Natural killer cell treated with Interleukin-12 subunit alpha and Interleukin-12 subunit beta and Interleukin-15 and Interleukin-18, amount 100 ng/mL, for 72 hours (primary cell): ENCODE data around the gene EIF2B1. TPM values are rescaled to one million over a fixed set of nuclear protein-coding genes. Genes with fewer than 3 reads are reported as not detected.
"Not testable (repeated sequence)": the region's sequence is repeated elsewhere in the genome, so short reads cannot be mapped to it uniquely, and the experiment has no call there.

Experiments used
- ATAC-seq, 2 donors: fragments of 150-1000 bp; cut with Tn5 transposase in 1 of 2; sonication (Bioruptor Pico), chemical (Tn5 transposase) in 1 of 2; 2 replicates each; pipeline ENCODE4 v1.10.0; 2021
- DNase-seq: peaks from one replicate; pipeline ENCODE4 v3.0.0; 2022; ENCODE audit warnings: low spot score
- H3K27ac Mint-ChIP-seq, 2 donors: 1 replicate in 1 of 2; 2 replicates in 1 of 2; pipeline ENCODE4 v1.8.0; 2022; ENCODE audit warnings: mixed read lengths in 2 of 2, mild to moderate bottlenecking in 1 of 2, moderate library complexity in 1 of 2
- H3K27me3 Mint-ChIP-seq, 2 donors: 1 replicate in 1 of 2; 2 replicates in 1 of 2; pipeline ENCODE4 v1.8.0; 2022; ENCODE audit warnings: mixed read lengths in 2 of 2
- H3K36me3 Mint-ChIP-seq: one replicate; pipeline ENCODE4 v1.8.0; 2022; ENCODE audit warnings: mixed read lengths
- H3K4me1 Mint-ChIP-seq, 2 donors: 1 replicate in 1 of 2; 2 replicates in 1 of 2; pipeline ENCODE4 v1.8.0; 2022; ENCODE audit warnings: low read depth in 2 of 2, mixed read lengths in 2 of 2, mild to moderate bottlenecking in 1 of 2
- H3K4me3 Mint-ChIP-seq: one replicate; pipeline ENCODE4 v1.8.0; 2022; ENCODE audit warnings: mixed read lengths
- H3K9me3 Mint-ChIP-seq: 2 replicates; pipeline ENCODE4 v1.8.0; 2022; ENCODE audit warnings: mixed read lengths
- total RNA-seq, 2 donors: library from RNA; stranded (reverse); gene quantifications; one replicate each; pipeline ENCODE4 v1.2.3, GENCODE V29; 2022

EIF2B1 gene
- total RNA-seq, 2 donors from 2014 or later: 76.5 to 77.8 TPM

DNA sequence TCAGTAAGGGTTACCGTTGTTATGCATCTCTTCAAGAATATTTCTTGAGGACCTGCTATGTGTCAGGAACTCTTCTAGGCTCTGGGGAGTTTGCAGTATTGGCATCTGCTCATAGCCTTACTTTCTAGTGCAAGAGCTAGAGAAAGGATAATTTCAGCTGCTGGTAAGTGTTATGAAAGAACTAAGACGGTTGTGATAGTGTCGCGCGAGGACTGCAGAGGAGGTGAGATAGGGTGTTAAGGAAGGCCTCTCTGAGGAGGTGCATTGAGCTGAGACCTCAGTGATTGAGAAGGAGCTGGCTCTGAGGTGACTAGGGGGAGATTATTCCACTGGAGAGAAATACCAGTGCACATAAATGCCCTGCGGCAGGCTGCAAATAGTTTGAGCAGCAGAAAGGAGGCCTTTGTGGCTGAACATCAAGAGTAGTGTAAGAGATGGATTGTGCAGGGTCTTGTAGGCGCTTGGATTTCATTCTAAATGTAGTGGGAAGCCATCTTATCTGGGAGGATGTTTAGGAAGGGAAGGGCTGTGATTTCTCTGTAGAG lies 30.8 kb downstream of the EIF2B1 start:
- Mint-ChIP-seq H3K4me3 (peak overlapping the region; percentile 93), H3K9me3 (no peaks in the 10 kb centered on the region), H3K27ac (peak overlapping the region; percentile 63 to 81), H3K36me3 (peaks cover 24% of the 10 kb centered on the region), H3K27me3 (no peaks in the 10 kb centered on the region), H3K4me1 (peaks cover 19 to 21% of the 10 kb centered on the region in 2 donors)
- DNase-seq: no peak
- ATAC-seq: peak in 1 of 2 donors; percentile 43

DNA sequence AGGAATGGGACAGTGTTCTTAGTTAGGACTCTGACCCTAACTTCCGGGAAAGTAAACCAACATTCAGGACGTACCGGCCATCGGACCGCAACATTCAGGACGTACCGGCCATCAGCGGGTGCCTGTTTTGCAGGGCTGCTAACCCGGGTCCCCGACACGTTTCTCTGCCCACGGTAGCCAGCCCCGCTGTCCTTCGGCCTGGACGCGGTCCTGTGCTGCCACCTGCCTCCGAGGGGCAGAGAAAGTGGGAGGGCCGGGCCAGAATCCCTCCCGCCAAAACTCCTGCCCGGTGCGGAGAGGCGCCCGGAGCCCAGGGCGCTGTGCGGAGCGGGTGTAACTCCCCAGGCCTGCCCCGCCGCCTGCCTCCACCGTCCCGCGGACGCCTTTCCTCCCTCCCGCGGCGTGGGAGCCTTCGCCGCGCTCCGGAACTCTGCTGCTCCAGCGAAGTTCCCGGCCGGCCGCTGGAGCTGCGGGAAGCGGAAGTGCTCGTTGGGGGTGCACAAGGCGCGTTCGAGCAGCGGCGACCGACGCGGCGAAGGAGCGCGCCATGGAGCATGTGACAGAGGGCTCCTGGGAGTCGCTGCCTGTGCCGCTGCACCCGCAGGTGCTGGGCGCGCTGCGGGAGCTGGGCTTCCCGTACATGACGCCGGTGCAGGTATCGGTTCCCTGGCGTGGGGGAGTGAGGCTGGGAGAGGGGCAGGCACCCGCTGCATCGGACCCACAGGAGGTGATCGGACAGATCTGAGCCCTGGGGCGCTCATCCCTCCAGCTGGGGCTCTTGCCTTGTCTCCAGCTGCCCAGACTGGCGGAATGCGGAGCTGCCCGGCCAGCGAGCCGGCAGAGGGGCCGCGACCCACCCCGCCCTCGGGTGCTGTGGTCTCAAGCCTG lies 31.6 kb downstream of the EIF2B1 start, which contains the start of gene DDX55:
Gene DDX55 (plus strand): TSS at position 498 of the 888 bp plus-strand sequence. CDS start 50 bp downstream, at position 548.
- DNase-seq (peak; percentile 89), ATAC-seq (peak; percentile 97)
- peak within 1 kb of the TSS; percentile 93 for H3K4me3 Mint-ChIP-seq
- H3K4me1 Mint-ChIP-seq: peaks cover 18 to 21% of the 10 kb centered on the region in 2 donors
- H3K27me3 Mint-ChIP-seq: no peaks in the 10 kb centered on the region
- peak within 1 kb of the TSS; percentile 63 to 81 for H3K27ac Mint-ChIP-seq
- H3K36me3 Mint-ChIP-seq: peaks cover 23% of the 10 kb centered on the region
- no peaks in the 10 kb centered on the region for H3K9me3 Mint-ChIP-seq

- Mint-ChIP-seq H3K4me3 (peak overlapping the region; percentile 61), H3K36me3 (peaks cover 28% of the 10 kb centered on the region)
These were observed 33.8 kb downstream of the EIF2B1 start for GRCh38 chr12:123599721-123600120.

DNA sequence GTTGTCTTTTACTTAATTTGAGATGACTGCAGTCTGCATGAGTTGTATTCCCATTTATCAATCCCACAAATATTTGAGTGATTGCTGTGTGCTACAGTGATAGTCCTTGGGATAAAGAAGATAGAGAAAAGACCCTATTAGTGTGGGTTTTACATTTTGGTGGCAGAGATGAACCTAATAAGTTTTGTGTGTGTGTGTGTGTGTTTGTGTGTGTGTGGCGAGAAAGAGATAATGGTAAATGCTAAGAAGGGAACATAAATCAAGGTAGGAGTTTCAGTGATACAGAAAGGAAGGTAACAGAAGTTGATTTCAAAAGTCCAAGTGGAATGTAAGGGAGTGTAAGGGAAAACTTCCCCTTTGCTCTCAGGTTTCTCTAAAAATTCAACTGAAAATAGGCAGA lies 34.2 kb downstream of the EIF2B1 start:
- ATAC-seq (no peak), DNase-seq (no peak)
- H3K9me3 Mint-ChIP-seq: no peaks in the 10 kb centered on the region
- no peaks in the 10 kb centered on the region for H3K27me3 Mint-ChIP-seq
- peak overlapping the region in 1 of 2 donors; percentile 12 for H3K27ac Mint-ChIP-seq
- H3K36me3 Mint-ChIP-seq: peaks cover 28% of the 10 kb centered on the region
- H3K4me3 Mint-ChIP-seq: peak overlapping the region; percentile 61
- H3K4me1 Mint-ChIP-seq: peaks cover 19 to 21% of the 10 kb centered on the region in 2 donors

More at GRCh38 chr12:123599721-123600120, 33.8 kb downstream of the EIF2B1 start:
- H3K4me1 Mint-ChIP-seq: peaks cover 19 to 21% of the 10 kb centered on the region in 2 donors
- ATAC-seq (no peak), DNase-seq (no peak)
- H3K27me3 Mint-ChIP-seq: no peaks in the 10 kb centered on the region
- no peaks in the 10 kb centered on the region for H3K9me3 Mint-ChIP-seq
- peak overlapping the region in 1 of 2 donors; percentile 12 for H3K27ac Mint-ChIP-seq

GRCh38 chr12:123598522-123598921 lies 35.0 kb downstream of the EIF2B1 start:
- Mint-ChIP-seq H3K27me3 (no peaks in the 10 kb centered on the region), H3K27ac (no peak overlapping the region), H3K4me3 (no peak overlapping the region), H3K36me3 (peaks cover 28% of the 10 kb centered on the region), H3K9me3 (no peaks in the 10 kb centered on the region), H3K4me1 (peaks cover 19 to 21% of the 10 kb centered on the region in 2 donors)
- ATAC-seq (no peak), DNase-seq (no peak)

DNA sequence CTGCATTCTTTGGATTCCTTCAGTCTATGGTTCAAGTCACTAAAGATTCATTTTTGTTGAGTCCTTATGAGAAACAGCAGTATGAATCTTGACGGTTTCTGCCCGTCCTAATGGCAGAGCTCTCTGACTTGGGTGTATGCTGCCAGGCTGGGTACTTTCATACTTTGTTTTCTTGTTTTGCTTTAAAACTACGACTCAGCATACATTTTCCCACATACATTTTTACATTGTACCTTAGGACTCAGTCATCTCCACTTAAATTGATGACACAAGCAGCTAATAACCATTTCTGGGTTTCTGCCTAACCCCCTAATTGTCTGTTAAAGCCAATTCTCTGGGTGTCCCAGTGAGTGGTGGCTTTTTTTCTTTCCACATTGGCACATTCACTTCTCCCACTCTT lies 36.4 kb downstream of the EIF2B1 start:
- Mint-ChIP-seq H3K36me3 (peaks cover 22% of the 10 kb centered on the region), H3K4me3 (no peak overlapping the region), H3K9me3 (no peaks in the 10 kb centered on the region), H3K4me1 (peaks cover 14% of the 10 kb centered on the region in 2 donors), H3K27ac (no peak overlapping the region), H3K27me3 (no peaks in the 10 kb centered on the region)
- DNase-seq: no peak
- ATAC-seq: no peak

GRCh38 chr12:123595729-123596128 lies 37.8 kb downstream of the EIF2B1 start:
- no peaks in the 10 kb centered on the region for H3K9me3 Mint-ChIP-seq
- H3K36me3 Mint-ChIP-seq: peaks cover 33% of the 10 kb centered on the region
- no peak overlapping the region for H3K27ac Mint-ChIP-seq
- H3K4me3 Mint-ChIP-seq: no peak overlapping the region
- no peak for ATAC-seq
- H3K4me1 Mint-ChIP-seq: peaks cover 13 to 20% of the 10 kb centered on the region in 2 donors
- no peak for DNase-seq
- H3K27me3 Mint-ChIP-seq: no peaks in the 10 kb centered on the region

DNA sequence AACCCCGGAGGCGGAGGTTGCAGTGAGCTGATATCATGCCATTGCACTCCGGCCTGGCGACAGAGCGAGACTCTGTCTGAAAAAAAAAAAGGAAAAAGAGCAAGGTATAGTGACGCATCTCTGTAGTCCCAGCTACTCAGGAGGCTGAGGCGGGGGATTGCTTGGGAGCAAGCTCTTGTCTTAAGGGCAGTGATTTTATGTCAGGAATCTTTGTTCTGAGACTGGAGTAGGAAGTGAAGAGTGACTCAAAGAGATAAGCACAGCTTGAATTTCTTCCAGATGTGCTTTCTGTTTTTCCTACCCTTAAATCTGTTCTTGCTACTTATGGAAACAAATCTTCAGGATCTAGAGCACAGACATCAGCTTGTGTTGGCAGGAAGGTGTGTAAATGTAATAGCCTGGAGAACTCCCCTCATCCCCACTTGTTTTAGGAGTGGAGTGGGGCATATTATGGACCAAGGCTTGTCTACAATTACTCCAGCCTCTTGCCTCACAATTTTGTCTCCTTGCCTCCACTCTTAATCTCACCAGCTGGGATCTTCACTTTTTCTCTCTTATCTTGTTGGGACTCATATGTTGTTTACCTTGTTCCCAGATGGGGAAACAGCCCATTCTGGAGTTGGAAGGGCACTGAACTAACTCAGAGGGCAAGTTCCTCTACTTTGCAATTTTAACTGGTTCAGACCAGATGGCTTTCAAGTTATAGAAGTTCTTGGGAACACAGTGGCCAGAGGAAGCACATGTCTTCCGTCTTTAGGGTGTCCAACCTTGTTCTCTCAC lies 41.6 kb downstream of the EIF2B1 start:
- Mint-ChIP-seq H3K9me3 (no peaks in the 10 kb centered on the region), H3K27me3 (no peaks in the 10 kb centered on the region), H3K4me3 (peak overlapping the region; percentile 7), H3K27ac (peak overlapping the region in 1 of 2 donors; percentile 9), H3K4me1 (peaks cover 28 to 31% of the 10 kb centered on the region in 2 donors), H3K36me3 (peaks cover 39% of the 10 kb centered on the region)
- ATAC-seq (no peak), DNase-seq (no peak)

DNA sequence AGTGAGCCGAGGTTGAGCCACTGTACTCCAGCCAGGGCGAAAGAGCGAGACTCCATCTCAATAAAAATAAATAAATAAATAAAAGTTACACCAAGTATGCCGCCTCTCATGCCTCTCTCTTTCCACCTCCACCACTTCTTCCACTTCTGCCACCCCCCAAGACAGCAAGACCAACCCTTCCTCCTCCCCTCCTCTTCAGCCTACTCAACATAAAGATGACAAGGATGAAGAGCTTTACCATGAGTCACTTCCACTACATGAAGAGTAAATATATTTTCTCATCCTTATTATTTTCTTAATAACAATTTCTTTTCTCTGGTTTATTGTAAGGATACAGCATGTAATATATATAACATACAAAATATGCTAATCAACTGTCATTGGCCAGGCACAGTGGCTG lies 52.7 kb downstream of the EIF2B1 start:
- ATAC-seq (no peak), DNase-seq (no peak)
- Mint-ChIP-seq H3K36me3 (peaks cover 7% of the 10 kb centered on the region), H3K4me3 (no peak overlapping the region), H3K27ac (no peak overlapping the region), H3K4me1 (peaks cover 17% of the 10 kb centered on the region in 2 donors), H3K9me3 (no peaks in the 10 kb centered on the region), H3K27me3 (no peaks in the 10 kb centered on the region)

GRCh38 chr12:123578829-123579228 lies 54.7 kb downstream of the EIF2B1 start:
- not testable (repeated sequence) for H3K4me3 Mint-ChIP-seq, DNase-seq, ATAC-seq, H3K27me3 Mint-ChIP-seq, H3K36me3 Mint-ChIP-seq, H3K27ac Mint-ChIP-seq, H3K9me3 Mint-ChIP-seq
- peaks cover 9 to 10% of the 10 kb centered on the region in 2 donors for H3K4me1 Mint-ChIP-seq

GRCh38 chr12:123578243-123578642 lies 55.2 kb downstream of the EIF2B1 start:
- no peaks in the 10 kb centered on the region for H3K36me3 Mint-ChIP-seq
- peaks cover 5 to 6% of the 10 kb centered on the region in 2 donors for H3K27me3 Mint-ChIP-seq
- peaks cover 9 to 10% of the 10 kb centered on the region in 2 donors for H3K4me1 Mint-ChIP-seq
- DNase-seq (no peak), ATAC-seq (no peak)
- H3K4me3 Mint-ChIP-seq: no peak overlapping the region
- H3K9me3 Mint-ChIP-seq: no peaks in the 10 kb centered on the region
- H3K27ac Mint-ChIP-seq: no peak overlapping the region

GRCh38 chr12:123576611-123577010 lies 56.9 kb downstream of the EIF2B1 start:
- Mint-ChIP-seq H3K36me3 (no peaks in the 10 kb centered on the region), H3K9me3 (no peaks in the 10 kb centered on the region), H3K27me3 (peaks cover 5 to 7% of the 10 kb centered on the region in 2 donors), H3K4me1 (peaks cover 0 to 3% of the 10 kb centered on the region in 2 donors), H3K4me3 (no peak overlapping the region), H3K27ac (no peak overlapping the region)
- ATAC-seq: no peak
- no peak for DNase-seq

DNA sequence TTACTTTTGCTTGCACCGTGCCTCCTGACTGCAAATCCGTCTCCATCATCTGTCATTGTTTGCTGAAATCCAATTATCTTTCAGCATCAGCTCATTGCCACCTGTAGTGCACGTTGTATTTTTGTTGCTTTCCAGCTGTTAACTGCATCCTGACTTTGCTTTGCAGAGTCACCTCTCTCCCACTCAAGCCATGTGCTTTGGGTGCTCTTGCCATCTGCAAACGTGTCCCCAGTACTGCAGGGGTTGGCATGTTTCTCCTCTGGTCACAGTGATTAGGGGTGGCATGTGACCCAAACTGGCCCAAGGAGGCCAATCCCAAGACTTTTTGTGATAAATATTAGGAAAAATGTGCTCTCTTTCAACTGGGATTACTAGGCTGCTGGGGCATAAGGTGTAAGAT lies 59.6 kb downstream of the EIF2B1 start:
- Mint-ChIP-seq H3K27me3 (peaks cover 12 to 25% of the 10 kb centered on the region in 2 donors), H3K36me3 (no peaks in the 10 kb centered on the region), H3K4me1 (peaks cover 0 to 2% of the 10 kb centered on the region in 2 donors), H3K27ac (no peak overlapping the region), H3K4me3 (no peak overlapping the region), H3K9me3 (no peaks in the 10 kb centered on the region)
- ATAC-seq (no peak), DNase-seq (no peak)
